Dedifferentiated amniotic fluid mesenchymal stem cell (primary cell): ENCODE results near the gene HRH1.
"Not testable (repeated sequence)": the region's sequence is repeated elsewhere in the genome, so short reads cannot be mapped to it uniquely, and the experiment has no call there.

Experiments used
- DNase-seq: peaks from one replicate; pipeline ENCODE4 v3.0.0-alpha.2; 2016; ENCODE audit errors: extremely low spot score

HRH1 gene

GRCh38 chr3:11154036-11154952, at the start of gene HRH1:
Gene HRH1 (plus strand): TSS chr3:11154493. CDS start chr3:11259038, 104,545 bp downstream.
- DNase-seq, result no peak

DNA sequence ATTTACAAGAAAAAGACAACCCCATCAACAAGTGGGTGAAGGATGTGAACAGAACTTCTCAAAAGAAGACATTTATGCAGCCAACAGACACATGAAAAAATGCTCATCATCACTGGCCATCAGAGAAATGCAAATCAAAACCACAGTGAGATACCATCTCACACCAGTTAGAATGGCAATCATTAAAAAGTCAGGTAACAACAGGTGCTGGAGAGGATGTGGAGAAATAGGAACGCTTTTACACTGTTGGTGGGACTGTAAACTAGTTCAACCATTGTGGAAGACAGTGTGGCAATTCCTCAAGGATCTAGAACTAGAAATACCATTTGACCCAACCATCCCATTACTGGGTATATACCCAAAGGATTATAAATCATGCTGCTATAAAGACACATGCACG, 41.0 kb upstream of the HRH1 start:
- DNase-seq, result not testable (repeated sequence)

- DNase-seq, result no peak
Observed at GRCh38 chr3:11115548-11115947, 38.7 kb upstream of the HRH1 start.

GRCh38 chr3:11116336-11117059, 37.8 kb upstream of the HRH1 start:
- DNase-seq, result no peak

DNA sequence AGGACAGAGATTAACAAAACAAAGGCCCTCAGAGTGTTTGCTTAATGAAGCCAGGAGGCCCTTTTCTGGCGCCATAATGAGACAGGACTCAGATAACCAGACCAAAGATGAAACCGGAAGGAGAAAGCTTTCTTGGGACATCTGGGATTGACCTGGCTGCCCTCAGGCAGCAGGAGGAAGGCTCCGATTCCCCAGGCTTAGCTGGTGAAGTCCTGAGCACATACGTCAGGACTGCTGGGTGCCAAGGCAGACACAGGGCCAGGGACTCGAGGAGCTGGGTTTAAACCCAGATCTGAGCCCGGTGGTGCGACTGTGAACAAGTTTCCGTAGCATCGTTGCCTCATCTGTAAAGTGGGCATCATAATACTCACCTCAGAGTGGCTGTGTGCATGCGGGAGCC, 36.7 kb upstream of the HRH1 start:
- DNase-seq, result no peak

- peak; percentile 65 for DNase-seq
Observed at GRCh38 chr3:11118181-11118682, 36.1 kb upstream of the HRH1 start.

DNA sequence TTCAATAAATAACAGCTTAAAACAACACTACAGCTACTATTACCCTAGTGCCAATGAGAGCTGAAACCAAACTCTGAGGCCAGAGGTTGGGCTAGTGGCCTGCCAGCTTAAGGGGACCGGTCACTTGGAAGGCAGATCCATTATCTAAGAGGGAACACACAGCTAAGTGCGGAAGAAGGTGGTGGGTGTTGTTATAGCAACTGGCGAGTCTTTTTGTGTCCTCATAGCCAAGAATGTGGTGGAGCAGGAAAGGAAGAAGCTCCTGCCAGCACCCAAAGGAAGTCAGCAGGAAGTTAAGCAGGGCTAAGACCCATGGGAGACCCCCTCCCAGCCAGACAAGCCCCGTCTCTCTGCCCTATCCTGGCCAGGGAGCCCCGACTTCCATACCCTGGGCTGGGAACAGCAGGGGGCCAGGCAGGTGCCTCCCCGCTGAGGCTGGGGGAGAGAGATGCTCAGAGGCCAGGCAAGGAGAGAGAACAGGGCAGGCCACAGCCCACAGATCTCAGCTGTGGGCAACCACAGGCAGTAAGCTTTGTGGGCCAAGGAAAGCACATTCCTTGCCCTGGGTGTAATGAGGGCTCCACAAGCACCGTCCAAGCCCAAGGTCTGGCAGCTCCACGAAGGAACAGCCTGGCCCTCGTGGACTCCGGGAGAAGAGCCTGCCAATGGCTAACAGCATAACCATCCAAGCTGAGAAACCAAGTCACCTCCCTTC, 34.0 kb upstream of the HRH1 start:
- no peak for DNase-seq

- no peak for DNase-seq
Observed at GRCh38 chr3:11126653-11127052, 27.6 kb upstream of the HRH1 start.

- no peak for DNase-seq
Observed at GRCh38 chr3:11128682-11129632, 25.3 kb upstream of the HRH1 start.

DNA sequence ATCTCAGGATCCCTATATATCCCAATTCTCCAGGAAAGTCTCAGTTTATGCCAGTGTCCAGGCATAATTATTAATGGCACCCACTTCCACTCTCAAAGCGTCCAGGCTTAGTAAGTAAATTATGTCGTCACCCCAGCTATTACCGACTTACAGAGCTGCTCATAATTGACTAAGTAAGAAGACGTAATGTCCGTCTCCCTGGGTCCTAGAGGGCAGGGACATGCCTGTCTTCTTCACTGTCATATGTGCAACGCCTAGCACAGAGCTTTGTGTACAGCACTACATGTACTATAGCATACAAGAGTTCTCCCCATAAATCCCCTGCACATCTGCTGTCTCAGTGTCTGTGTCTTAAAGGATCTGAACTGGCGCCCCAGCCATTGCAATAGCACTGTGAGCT, 23.9 kb upstream of the HRH1 start:
- no peak for DNase-seq

- DNase-seq, result no peak
Observed at GRCh38 chr3:11131371-11131770, 22.9 kb upstream of the HRH1 start.

GRCh38 chr3:11131886-11132285, 22.4 kb upstream of the HRH1 start:
- DNase-seq, result not testable (repeated sequence)

- no peak for DNase-seq
Observed at GRCh38 chr3:11132861-11133260, 21.4 kb upstream of the HRH1 start.

DNA sequence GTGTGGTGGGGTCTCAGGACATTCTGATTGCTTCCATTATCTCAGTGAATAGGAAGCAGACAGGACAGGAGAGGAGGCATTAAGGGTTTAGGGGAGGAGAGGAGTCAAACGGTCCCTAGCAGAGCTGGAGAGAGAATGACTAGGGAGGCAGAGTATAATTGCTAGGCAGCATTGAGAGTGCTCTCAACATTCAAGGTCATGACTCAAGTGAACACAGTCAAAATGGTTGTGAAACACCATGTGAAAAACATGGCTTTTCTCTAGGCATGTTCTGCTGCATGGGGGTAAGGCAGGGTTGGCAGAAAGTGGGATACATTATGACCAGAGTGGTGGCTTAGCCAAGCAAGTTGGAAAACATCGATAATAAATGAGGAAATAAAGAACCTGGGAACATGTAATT, 19.5 kb upstream of the HRH1 start:
- no peak for DNase-seq

GRCh38 chr3:11136116-11136515, 18.2 kb upstream of the HRH1 start:
- no peak for DNase-seq

DNA sequence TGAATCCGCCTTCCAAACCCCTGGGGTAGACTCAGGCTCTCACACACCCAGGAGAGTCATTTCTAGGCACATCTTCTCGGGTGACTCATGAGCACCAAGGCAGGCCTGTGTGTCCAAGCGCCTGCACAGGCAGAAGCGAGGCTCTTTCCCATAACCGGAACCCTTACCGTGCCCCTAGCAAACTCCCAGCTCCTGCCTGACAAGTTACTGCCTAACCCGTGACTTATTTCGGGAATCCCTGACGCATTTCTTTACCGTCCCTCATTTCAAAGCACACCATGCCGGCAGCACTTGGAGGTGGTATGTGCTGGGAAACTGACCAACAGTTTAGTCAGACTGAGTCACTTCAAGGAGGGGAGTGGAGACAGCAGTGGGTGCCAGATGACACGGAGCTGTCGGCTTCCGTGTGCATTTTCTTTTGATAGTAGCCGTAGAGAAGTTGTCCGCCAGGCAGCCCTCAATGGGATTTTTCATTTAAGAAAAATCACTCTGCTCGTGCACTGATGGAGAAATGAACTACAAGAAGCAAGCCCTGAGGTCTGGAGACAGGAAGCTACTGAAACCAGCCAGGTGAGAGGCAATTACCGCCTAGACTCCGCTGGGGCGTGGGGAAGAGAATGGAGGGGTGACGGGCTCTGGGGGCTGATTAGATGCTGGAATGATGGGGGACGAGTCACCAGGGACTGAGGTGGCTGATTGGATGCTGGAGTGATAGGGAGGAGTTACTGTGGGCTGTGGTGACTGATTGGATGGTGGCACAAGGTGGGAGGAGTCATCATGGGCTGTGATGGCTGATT, 17.3 kb upstream of the HRH1 start:
- peak; percentile 95 for DNase-seq

DNA sequence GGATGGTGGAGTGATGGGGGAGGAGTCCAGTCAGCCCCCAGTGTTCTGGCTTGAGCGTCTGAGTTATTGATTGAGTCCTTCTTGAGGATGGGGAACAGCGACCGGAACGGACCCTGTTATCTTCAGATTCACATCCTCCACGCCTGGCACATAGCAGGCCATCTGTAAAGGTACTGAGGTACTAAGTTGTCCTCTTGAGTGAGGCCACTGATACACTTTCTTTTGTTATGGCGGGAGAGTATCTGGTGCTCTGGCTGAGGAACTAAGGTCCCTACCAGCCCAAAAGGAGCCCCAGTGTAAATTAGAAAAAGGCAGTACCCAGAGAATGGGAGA, 16.7 kb upstream of the HRH1 start:
- DNase-seq, result no peak

- DNase-seq, result no peak
Observed at GRCh38 chr3:11138371-11138770, 15.9 kb upstream of the HRH1 start.

- DNase-seq, result no peak
Observed at GRCh38 chr3:11140030-11140712, 14.1 kb upstream of the HRH1 start.

GRCh38 chr3:11140713-11141104, 13.6 kb upstream of the HRH1 start:
- DNase-seq, result no peak
